ENCODE data around the gene SLC19A2.

SLC19A2 gene

DNA sequence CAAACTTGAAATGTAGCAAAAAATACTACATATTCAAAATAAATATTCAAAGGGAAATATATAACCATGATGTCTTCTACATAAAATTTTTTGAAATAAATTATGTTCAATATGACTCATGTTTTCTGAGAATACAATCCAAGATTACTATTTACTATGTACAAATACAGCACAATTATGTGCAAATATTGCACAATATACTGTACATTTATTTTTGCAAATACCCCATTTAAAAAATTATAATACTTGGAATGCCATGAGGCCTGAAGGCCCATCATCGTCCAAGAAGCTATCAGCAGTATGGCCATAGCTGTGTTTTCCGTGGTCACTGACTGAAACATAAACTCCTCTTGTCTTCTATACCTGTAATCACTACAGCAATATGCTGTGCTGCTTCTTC lies 70.8 kb downstream of the SLC19A2 start:
- H3K27me3 ChIP-seq (ENCODE audit: insufficient read depth, poor library complexity, severe bottlenecking) = no peaks in the 10 kb centered on the region

More for the DNA sequence above, 70.8 kb downstream of the SLC19A2 start:
- TF ChIP-seq GABPA (IDR thresholded peaks at IDR 0.05; ENCODE audit: low read depth) (no peak), SPI1 (IDR thresholded peaks at IDR 0.05; ENCODE audit: borderline replicate concordance, low read depth) (no peak), POLR2AphosphoS5 (IDR thresholded peaks at IDR 0.05; ENCODE audit: low read depth) (no peak)
- TF ChIP-seq, protein P1, sequence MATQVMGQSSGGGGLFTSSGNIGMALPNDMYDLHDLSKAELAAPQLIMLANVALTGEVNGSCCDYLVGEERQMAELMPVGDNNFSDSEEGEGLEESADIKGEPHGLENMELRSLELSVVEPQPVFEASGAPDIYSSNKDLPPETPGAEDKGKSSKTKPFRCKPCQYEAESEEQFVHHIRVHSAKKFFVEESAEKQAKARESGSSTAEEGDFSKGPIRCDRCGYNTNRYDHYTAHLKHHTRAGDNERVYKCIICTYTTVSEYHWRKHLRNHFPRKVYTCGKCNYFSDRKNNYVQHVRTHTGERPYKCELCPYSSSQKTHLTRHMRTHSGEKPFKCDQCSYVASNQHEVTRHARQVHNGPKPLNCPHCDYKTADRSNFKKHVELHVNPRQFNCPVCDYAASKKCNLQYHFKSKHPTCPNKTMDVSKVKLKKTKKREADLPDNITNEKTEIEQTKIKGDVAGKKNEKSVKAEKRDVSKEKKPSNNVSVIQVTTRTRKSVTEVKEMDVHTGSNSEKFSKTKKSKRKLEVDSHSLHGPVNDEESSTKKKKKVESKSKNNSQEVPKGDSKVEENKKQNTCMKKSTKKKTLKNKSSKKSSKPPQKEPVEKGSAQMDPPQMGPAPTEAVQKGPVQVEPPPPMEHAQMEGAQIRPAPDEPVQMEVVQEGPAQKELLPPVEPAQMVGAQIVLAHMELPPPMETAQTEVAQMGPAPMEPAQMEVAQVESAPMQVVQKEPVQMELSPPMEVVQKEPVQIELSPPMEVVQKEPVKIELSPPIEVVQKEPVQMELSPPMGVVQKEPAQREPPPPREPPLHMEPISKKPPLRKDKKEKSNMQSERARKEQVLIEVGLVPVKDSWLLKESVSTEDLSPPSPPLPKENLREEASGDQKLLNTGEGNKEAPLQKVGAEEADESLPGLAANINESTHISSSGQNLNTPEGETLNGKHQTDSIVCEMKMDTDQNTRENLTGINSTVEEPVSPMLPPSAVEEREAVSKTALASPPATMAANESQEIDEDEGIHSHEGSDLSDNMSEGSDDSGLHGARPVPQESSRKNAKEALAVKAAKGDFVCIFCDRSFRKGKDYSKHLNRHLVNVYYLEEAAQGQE (IDR thresholded peaks at IDR 0.05; ENCODE audit: insufficient replicate concordance, low read depth) = no peak
- H3K4me3 ChIP-seq (replicated peaks; ENCODE audit: insufficient read depth, low read length) = no peak overlapping the region
- no peak overlapping the region for H3K27ac ChIP-seq (replicated peaks)
- no peak for DNase-seq (ENCODE audit: low read depth in 1 of 2, low spot score in 1 of 2)

All from HL-60 (cell line).